IPS-NIHi7 (cell line): ENCODE measurements around the gene PEAK3.

Experiments used
- DNase-seq: peaks from one replicate; pipeline ENCODE4 v3.0.0; 2012; ENCODE audit warnings: mixed read lengths; ENCODE audit errors: extremely low spot score

The PEAK3 gene

DNA sequence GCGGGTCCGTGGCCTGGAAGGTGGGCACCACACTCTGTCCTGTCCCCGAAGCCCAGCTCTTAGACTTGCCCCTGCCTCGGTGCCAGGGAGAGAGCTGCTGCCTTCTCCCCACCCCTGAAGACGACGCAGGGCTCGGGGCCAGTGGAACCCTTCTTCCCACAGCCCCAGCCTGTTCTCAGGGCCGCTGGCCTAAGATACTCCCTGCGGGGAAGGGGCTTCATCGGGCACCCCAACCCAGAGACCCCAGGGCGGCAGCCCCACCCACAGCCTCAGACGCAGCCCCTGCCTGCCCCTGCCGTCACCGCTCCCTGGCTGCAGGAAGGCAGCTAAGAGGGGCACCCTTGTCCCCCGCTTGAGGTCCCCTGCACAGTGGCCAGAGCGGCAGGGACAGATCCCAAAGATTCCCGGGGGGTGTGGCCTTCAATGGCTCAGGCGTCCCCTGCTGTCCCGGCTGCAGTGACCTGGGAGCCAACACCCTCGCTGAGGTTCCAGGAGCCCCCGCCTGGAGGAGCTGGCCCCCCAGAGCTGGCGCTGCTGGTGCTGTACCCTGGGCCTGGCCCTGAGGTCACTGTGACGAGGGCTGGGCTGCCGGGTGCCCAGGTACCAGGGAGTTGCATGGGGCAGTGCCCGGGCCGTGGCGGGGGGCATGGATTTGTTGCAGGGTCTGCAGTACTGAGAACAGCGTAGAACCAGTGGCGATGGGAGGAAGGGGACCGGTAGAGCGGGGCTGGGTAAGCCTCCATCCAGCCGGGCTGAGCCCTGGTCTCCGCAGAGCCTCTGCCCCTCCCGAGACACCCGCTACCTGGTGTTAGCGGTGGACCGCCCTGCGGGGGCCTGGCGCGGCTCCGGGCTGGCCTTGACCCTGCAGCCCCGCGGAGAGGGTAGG lies 31.9 kb downstream of the PEAK3 start:
- no peak for DNase-seq

GRCh38 chr19:2249010-2249866 lies 32.7 kb downstream of the PEAK3 start, which contains the start of gene AMH:
TSS of gene AMH (plus strand) at chr19:2249323. CDS start at chr19:2249333, 10 bp downstream.
- DNase-seq = no peak

GRCh38 chr19:2248136-2249009 lies 33.6 kb downstream of the PEAK3 start:
- no peak for DNase-seq

- DNase-seq = no peak
These were observed 34.4 kb downstream of the PEAK3 start for GRCh38 chr19:2247433-2248101.

DNA sequence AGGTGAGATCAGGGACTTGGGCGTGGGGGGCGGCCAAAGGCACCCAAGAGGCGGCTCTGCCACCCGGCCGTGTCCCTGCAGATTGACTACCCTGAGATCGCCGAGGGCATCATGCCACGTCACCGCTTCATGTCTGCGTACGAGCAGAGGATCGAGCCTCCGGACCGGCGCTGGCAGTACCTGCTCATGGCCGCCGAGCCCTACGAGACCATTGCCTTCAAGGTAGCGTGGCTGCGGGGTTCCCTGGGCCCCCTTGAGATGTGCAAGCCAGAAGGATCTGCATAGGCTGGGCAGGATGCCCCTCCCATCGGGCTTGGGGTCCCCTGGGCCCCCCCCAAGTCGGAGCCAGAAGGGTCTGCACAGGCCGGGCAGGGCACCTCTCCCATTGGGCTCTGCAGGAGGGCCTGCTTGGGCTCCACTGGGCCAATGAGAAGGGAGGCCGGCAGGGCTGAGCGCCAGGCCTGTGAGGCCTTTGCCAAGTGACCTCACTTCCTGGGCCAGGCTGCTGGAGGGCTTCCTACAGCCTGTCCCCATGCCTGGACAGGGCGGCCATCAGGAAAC lies 35.1 kb downstream of the PEAK3 start:
- no peak for DNase-seq

GRCh38 chr19:2246014-2246620 lies 35.9 kb downstream of the PEAK3 start:
- no peak for DNase-seq

DNA sequence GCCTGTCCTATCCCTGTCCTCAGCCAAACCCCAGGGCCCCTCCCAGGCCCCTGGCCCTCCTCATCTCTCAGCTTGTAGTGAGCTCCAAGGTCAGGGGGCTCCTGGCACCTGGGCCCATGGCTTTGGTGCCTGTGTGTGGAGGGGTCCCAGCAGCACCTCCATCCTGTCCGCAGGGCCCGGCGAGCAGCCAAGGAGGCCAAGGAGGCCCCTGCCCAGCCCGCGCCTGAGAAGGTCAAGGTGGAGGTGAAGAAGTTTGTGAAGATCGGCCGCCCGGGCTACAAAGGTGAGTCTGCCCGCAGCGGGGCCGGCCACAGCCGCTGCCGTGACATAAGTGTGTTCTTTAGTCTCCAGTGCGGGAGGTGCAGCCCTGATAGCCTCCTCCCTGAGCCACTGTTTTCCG lies 36.7 kb downstream of the PEAK3 start:
- no peak for DNase-seq

GRCh38 chr19:2244486-2244885 lies 37.5 kb downstream of the PEAK3 start:
- DNase-seq = no peak

GRCh38 chr19:2244125-2244411 lies 37.9 kb downstream of the PEAK3 start:
- DNase-seq = no peak

GRCh38 chr19:2243274-2244124 lies 38.5 kb downstream of the PEAK3 start:
- no peak for DNase-seq

DNA sequence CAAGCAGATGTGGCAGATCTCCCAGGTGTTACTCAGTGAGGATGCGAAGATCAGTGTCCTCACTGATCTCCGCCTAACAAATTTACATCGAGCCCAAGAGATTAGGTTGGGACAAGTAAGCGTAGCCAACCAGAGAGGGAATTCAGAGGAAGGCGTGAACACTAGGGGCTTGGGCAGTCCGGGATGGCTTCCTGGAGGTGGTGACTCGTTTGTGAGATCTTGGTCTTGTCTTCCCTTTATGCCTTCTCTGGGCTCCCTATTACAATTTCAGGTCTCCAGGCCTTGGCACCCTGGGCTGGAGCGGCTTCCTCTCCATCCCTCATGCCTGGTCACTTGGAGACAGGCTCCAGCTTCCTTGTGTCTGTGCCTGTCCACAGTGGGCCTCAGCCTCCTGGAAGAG lies 39.2 kb downstream of the PEAK3 start:
- DNase-seq = no peak

- DNase-seq = no peak
These were observed 39.9 kb downstream of the PEAK3 start for GRCh38 chr19:2242092-2242537.

DNA sequence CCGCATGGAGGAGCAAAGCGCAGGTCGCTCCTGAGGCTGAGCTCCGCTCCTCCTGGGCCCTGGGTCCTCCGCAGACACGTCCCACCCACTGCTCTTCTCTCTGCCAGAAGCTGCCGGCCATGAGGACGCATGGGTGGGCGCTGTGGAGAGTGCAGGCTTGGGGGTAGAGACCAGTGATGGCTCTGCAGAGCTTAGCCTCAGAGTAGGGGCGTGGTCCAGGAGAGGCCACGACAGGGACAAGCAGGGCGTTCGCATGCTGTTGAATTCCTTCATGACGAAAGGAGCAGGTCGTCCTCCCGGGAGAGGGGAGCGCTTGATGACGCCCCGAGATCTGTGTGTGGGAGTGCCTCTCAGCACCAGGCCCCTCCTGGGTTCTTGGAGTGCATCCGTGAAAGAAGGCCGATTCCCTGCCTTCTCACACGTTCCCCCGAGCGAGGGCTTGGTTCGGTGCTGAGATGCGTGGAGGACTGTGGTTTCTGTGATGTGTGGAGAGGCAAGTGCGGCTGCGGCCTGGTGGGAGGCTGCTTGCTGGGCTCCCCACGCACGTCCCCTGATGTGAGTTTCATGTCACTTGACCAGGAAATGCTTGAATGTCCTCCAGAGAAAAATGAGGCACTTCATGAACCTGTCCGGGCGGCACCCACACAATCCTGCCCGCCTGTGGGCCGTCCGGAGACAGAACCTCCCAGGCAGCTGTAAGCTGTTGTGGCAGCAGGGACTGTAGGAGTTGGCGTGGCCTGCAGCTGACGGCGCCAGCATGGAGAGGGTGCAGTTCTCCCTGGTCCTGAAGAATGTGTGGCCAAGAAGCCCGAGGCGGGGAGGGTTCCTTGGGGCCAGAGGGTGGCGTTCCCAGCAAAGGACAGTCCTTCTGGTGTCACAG lies 40.9 kb downstream of the PEAK3 start:
- DNase-seq = no peak

GRCh38 chr19:2239771-2240770 lies 41.9 kb downstream of the PEAK3 start:
- DNase-seq = no peak

GRCh38 chr19:2239173-2239572 lies 42.8 kb downstream of the PEAK3 start:
- DNase-seq = no peak

DNA sequence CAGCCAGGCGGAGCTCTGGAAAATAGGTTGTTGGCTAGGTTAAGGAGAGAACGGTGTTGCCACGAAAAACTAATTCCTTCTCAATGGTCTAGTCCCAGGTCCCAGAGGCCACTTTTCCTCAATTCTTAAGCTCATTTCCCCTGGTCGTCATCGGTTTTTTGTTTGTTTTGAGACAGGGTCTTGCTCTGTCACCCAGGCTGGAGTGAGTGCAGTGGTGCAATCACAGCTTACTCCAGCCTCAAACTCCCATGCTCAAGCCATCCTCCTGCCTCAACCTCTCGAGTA lies 44.2 kb downstream of the PEAK3 start:
- no peak for DNase-seq

- DNase-seq = no peak
These were observed 44.7 kb downstream of the PEAK3 start for GRCh38 chr19:2237051-2237868.
